H1 (cell line): ENCODE results near the gene TMEM117. TPM values are rescaled to one million over a fixed set of nuclear protein-coding genes. Genes with fewer than 3 reads are reported as not detected.

Source experiments
- CTCF ChIA-PET: fragments of 300-600 bp; sonication (Branson Sonifier 250); formaldehyde crosslinking; loops from one replicate; lab custom pipeline; 2021; ENCODE audit not compliant: partially characterized antibody; lab: Charles Lee
- POLR2A ChIA-PET: fragments of 300-600 bp; sonication (Branson Sonifier 250); formaldehyde crosslinking; loops from one replicate; lab custom pipeline; 2021; ENCODE audit warnings: inconsistent platforms; ENCODE audit not compliant: partially characterized antibody; lab: Charles Lee
- DNase-seq, 2 experiments: peaks; one replicate each; pipeline versions ENCODE4 v3.0.0 to v3.0.0-alpha.2; 2010 to 2022; ENCODE audit warnings: low spot score in 2 of 2, low read depth in 1 of 2, mixed read lengths in 1 of 2
- FAIRE-seq: peaks from 2 replicates; lab custom pipeline; 2011; peaks lifted over from hg19 to GRCh38; lab: Jason Lieb, UNC
- H2AFZ ChIP-seq: 2 replicates; pipeline ENCODE4 v1.8.1; 2012; ENCODE audit warnings: low read length, inconsistent platforms
- H2AK5ac ChIP-seq: 2 replicates; pipeline ENCODE4 v1.6.1; 2013; ENCODE audit warnings: low read depth, low read length
- H2BK120ac ChIP-seq: replicated peaks from 2 replicates; pipeline ENCODE3; 2013; ENCODE audit warnings: low read depth, low read length, inconsistent platforms
- H2BK12ac ChIP-seq: 2 replicates; pipeline ENCODE4 v1.6.1; 2013; ENCODE audit warnings: low read depth, low read length
- H2BK15ac ChIP-seq: 2 replicates; pipeline ENCODE4 v1.6.1; 2013; ENCODE audit warnings: low read length
- H2BK20ac ChIP-seq: 2 replicates; pipeline ENCODE4 v1.6.1; 2013; ENCODE audit warnings: low read length
- H2BK5ac ChIP-seq: 2 replicates; pipeline ENCODE4 v1.6.1; 2013; ENCODE audit warnings: low read depth, low read length
- H3K14ac ChIP-seq: 2 replicates; pipeline ENCODE4 v1.6.1; 2013; ENCODE audit warnings: inconsistent platforms; ENCODE audit not compliant: insufficient read length
- H3K18ac ChIP-seq: 2 replicates; pipeline ENCODE4 v1.6.1; 2013; ENCODE audit warnings: low read length; ENCODE audit errors: extremely low read depth
- H3K23ac ChIP-seq: 2 replicates; pipeline ENCODE4 v1.6.1; 2013; ENCODE audit warnings: inconsistent platforms; ENCODE audit not compliant: insufficient read length
- H3K23me2 ChIP-seq: 2 replicates; pipeline ENCODE4 v1.6.1; 2013; ENCODE audit warnings: low read depth, low read length
- H3K27ac ChIP-seq: 2 replicates; pipeline ENCODE4 v1.6.1; 2011; ENCODE audit warnings: low read depth, low read length, inconsistent platforms
- H3K27me3 ChIP-seq, 4 experiments: replicated peaks in 1 of 4; 1 replicate in 1 of 4; 2 replicates in 3 of 4; pipeline versions ENCODE4 v1.6.1 to v1.8.1; 2011 to 2013; ENCODE audit warnings: low read length in 3 of 4, mild to moderate bottlenecking in 3 of 4, inconsistent platforms in 2 of 4, mixed read lengths in 2 of 4, moderate library complexity in 1 of 4; ENCODE audit not compliant: control insufficient read depth in 3 of 4, insufficient read depth in 3 of 4; ENCODE audit errors: extremely low read depth in 1 of 4
- H3K36me3 ChIP-seq, 4 experiments: 2 replicates each; pipeline versions ENCODE4 v1.6.1 to v1.8.1; 2011 to 2013; ENCODE audit warnings: mild to moderate bottlenecking in 4 of 4, low read length in 3 of 4, moderate library complexity in 2 of 4, control low read depth in 1 of 4, inconsistent platforms in 1 of 4; ENCODE audit not compliant: insufficient read depth in 4 of 4, control insufficient read depth in 2 of 4
- H3K4ac ChIP-seq: replicated peaks from 2 replicates; pipeline ENCODE3; 2013; ENCODE audit warnings: low read length, low read depth, mixed read lengths, inconsistent platforms; ENCODE audit not compliant: insufficient read length
- H3K4me1 ChIP-seq, 4 experiments: replicated peaks in 1 of 4; 1 replicate in 1 of 4; 2 replicates in 3 of 4; pipeline versions ENCODE4 v1.6.1 to v1.8.1; 2011 to 2013; ENCODE audit warnings: low read length in 3 of 4, inconsistent platforms in 2 of 4, mixed read lengths in 1 of 4; ENCODE audit not compliant: insufficient read depth in 4 of 4, control insufficient read depth in 3 of 4
- H3K4me2 ChIP-seq, 2 experiments: 2 replicates each; pipeline versions ENCODE4 v1.6.1 to v1.8.1; 2011 to 2013; ENCODE audit warnings: low read depth in 2 of 2, low read length in 2 of 2, control low read depth in 1 of 2, inconsistent platforms in 1 of 2, mild to moderate bottlenecking in 1 of 2; ENCODE audit not compliant: insufficient read depth in 1 of 2
- H3K4me3 ChIP-seq, 4 experiments: fragments of 200-600, 300-600 bp in 1 of 4; sonication (generic), shearing (Covaris generic), sonication (Bioruptor Twin) in 1 of 4; 2 replicates each; pipeline versions ENCODE4 v1.5.1 to v1.8.1; 2011 to 2016; ENCODE audit warnings: low read length in 4 of 4, low read depth in 3 of 4, control low read depth in 2 of 4, inconsistent platforms in 2 of 4, mild to moderate bottlenecking in 2 of 4, mixed read lengths in 1 of 4, moderate library complexity in 1 of 4; ENCODE audit not compliant: insufficient read depth in 2 of 4; ENCODE audit errors: extremely low read depth in 1 of 4
- H3K56ac ChIP-seq: replicated peaks from 2 replicates; pipeline ENCODE3; 2013; ENCODE audit warnings: low read depth, mild to moderate bottlenecking, mixed read lengths, low read length, inconsistent platforms; ENCODE audit not compliant: insufficient read length
- H3K79me1 ChIP-seq: 2 replicates; pipeline ENCODE4 v1.6.1; 2013; ENCODE audit warnings: low read depth, low read length, control low read depth
- H3K79me2 ChIP-seq, 2 experiments: 2 replicates each; pipeline versions ENCODE4 v1.6.1 to v1.8.1; 2012 to 2013; ENCODE audit warnings: low read length in 2 of 2, mild to moderate bottlenecking in 2 of 2, inconsistent platforms in 1 of 2; ENCODE audit not compliant: insufficient read depth in 2 of 2, control insufficient read depth in 1 of 2
- H3K9ac ChIP-seq, 4 experiments: replicated peaks in 1 of 4; 1 replicate in 1 of 4; 2 replicates in 3 of 4; pipeline versions ENCODE4 v1.6.1 to v1.8.1; 2011 to 2013; ENCODE audit warnings: low read depth in 3 of 4, low read length in 3 of 4, control low read depth in 2 of 4, mild to moderate bottlenecking in 2 of 4, moderate library complexity in 2 of 4, inconsistent platforms in 1 of 4; ENCODE audit errors: extremely low read depth in 1 of 4
- H3K9me3 ChIP-seq, 2 experiments: 2 replicates each; pipeline versions ENCODE4 v1.6.1 to v1.8.1; 2012 to 2013; ENCODE audit warnings: mild to moderate bottlenecking in 2 of 2, moderate library complexity in 2 of 2, control low read depth in 1 of 2, inconsistent platforms in 1 of 2, low read depth in 1 of 2, low read length in 1 of 2, mixed read lengths in 1 of 2; ENCODE audit not compliant: insufficient read depth in 2 of 2
- H4K20me1 ChIP-seq, 2 experiments: replicated peaks in 1 of 2; 2 replicates each; pipeline versions ENCODE3 to v1.8.1; 2011 to 2013; ENCODE audit warnings: inconsistent platforms in 2 of 2, low read length in 2 of 2, mild to moderate bottlenecking in 1 of 2; ENCODE audit not compliant: insufficient read depth in 2 of 2, control insufficient read depth in 1 of 2
- H4K5ac ChIP-seq: 2 replicates; pipeline ENCODE4 v1.6.1; 2013; ENCODE audit warnings: low read length, low read depth, mixed read lengths, inconsistent platforms; ENCODE audit not compliant: insufficient read length
- H4K8ac ChIP-seq: 2 replicates; pipeline ENCODE4 v1.8.0; 2013; ENCODE audit warnings: mild to moderate bottlenecking, moderate library complexity, low read length, inconsistent platforms; ENCODE audit not compliant: insufficient read depth; ENCODE audit errors: extremely low read depth
- H4K91ac ChIP-seq: replicated peaks from 2 replicates; pipeline ENCODE3; 2013; ENCODE audit warnings: low read length, mixed read lengths, inconsistent platforms; ENCODE audit not compliant: insufficient read length
- POLR2A ChIP-seq, 2 experiments: IDR thresholded peaks; 1 replicate in 1 of 2; 2 replicates in 1 of 2; pipeline ENCODE4 v1.6.1; 2011; ENCODE audit warnings: low read depth in 2 of 2, low read length in 2 of 2, mild to moderate bottlenecking in 2 of 2; ENCODE audit errors: control extremely low read depth in 1 of 2
- RAD21 ChIP-seq, 2 experiments: IDR thresholded peaks in 1 of 2; conservative IDR thresholded peaks in 1 of 2; 2 replicates each; pipeline ENCODE4 v1.6.1; 2011; ENCODE audit warnings: low read depth in 2 of 2, low read length in 2 of 2, improper control_type of control experiment in 1 of 2, inconsistent platforms in 1 of 2, mild to moderate bottlenecking in 1 of 2, moderate library complexity in 1 of 2
- SP4 ChIP-seq: IDR thresholded peaks from 2 replicates; pipeline ENCODE4 v1.6.1; 2012; ENCODE audit warnings: low read length, inconsistent platforms
- WGBS, 2 experiments: shearing (Covaris generic) in 1 of 2; methylation state at CpG; one replicate each; pipeline versions ENCODE4 v1.1.6 to v1.1.7; 2013 to 2015; ENCODE audit warnings: low lambda C conversion rate in 2 of 2, mixed read lengths in 2 of 2, inconsistent platforms in 1 of 2, low coverage in 1 of 2, missing lambda C conversion rate in 1 of 2; ENCODE audit not compliant: insufficient replicate concordance in 2 of 2, insufficient coverage in 1 of 2, insufficient read length in 1 of 2; ENCODE audit errors: extremely low coverage in 1 of 2, missing lambda C conversion rate in 1 of 2; 5-methylcytosine and 5-hydroxymethylcytosine counted together
- polyA plus RNA-seq, 7 experiments: library from polyadenylated mRNA; depleted of rRNA in 3 of 7; stranded (reverse) in 5 of 7; unstranded in 2 of 7; fragments of >200 nt in 5 of 7; fragments of 200-250 nt in 2 of 7; gene quantifications; 1 replicate in 5 of 7; 2 replicates in 1 of 7; 4 replicates in 1 of 7; pipeline versions ENCODE4 v1.2.1 to v1.2.3, GENCODE V29; 2011 to 2013; ENCODE audit warnings: missing spikeins in 2 of 7, mixed read lengths in 2 of 7
- total RNA-seq: library from RNA; stranded (reverse); fragmentation: NEBNext Ultra II Directional; extraction: Animal tissue kit (Norgen Biotek cat#: 25700); gene quantifications from 2 replicates; pipeline ENCODE4 v1.2.1, GENCODE V29; 2021
- TF ChIP-seq, protein P1 (sequence below): IDR thresholded peaks from 2 replicates; pipeline ENCODE4 v1.6.1; 2012; ENCODE audit warnings: inconsistent platforms
- TF ChIP-seq, protein P2 (sequence below), 3 experiments: IDR thresholded peaks; 1 replicate in 2 of 3; 2 replicates in 1 of 3; pipeline versions ENCODE4 v1.5.1 to v1.6.1; 2011; ENCODE audit warnings: low read length in 3 of 3, mild to moderate bottlenecking in 3 of 3, inconsistent platforms in 2 of 3, low read depth in 1 of 3, moderate library complexity in 1 of 3; ENCODE audit not compliant: insufficient read depth in 1 of 3; ENCODE audit errors: control extremely low read depth in 1 of 3

Gene TMEM117
- total and polyA plus RNA-seq, 2 of the 8 experiments (the other 6 are each of a cell fraction or from before 2014, with no cell fraction given), result 0.80 to 1.4 TPM

DNA sequence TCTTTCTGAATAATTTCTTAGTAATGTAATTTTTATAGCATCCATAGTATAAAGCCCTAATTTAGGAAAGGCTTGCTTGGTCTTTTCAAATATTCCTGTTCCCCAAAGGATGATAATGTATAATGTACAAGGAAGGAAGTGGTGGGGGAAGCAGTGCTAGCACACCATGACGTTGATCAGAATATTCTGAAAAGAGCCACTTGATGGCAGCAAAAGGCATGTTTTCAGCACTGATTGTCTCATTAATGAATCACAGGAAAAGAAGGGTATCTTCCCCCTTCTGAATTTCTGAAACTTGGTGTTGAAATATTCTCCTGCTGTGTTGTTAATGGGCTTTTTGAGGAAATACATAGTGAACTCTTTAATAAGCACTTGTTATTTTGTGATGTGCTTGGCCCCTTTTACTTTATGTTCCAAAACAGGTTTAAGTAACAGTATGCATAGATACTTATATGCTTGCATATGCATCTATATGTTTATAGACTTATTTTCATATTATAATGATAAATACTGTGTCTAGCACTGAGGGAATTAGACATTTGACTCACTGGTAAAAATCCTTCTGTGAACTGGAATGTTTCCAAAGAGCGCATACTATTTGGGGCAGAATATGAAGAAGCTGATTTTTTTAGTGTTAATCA, 122.0 kb downstream of the TMEM117 start:
- Histone ChIP-seq H2BK12ac (no peak overlapping the region), H3K36me3 (no peaks in the 10 kb centered on the region), H3K23ac (no peak overlapping the region), H3K23me2 (no peaks in the 10 kb centered on the region), H3K27ac (no peak overlapping the region), H3K79me2 (no peaks in the 10 kb centered on the region), H2BK120ac (no peak overlapping the region), H3K4ac (no peak overlapping the region), H3K9ac (no peak overlapping the region), H4K8ac (no peak overlapping the region), H3K56ac (no peak overlapping the region), H3K4me1 (no peaks in the 10 kb centered on the region), H2AFZ (no peak overlapping the region), H3K18ac (no peak overlapping the region), H3K27me3 (no peaks in the 10 kb centered on the region), H2BK5ac (no peak overlapping the region), H3K9me3 (no peaks in the 10 kb centered on the region), H3K14ac (no peak overlapping the region), H3K4me2 (no peak overlapping the region), H2BK20ac (no peak overlapping the region), H4K5ac (no peak overlapping the region), H2BK15ac (no peak overlapping the region), H4K91ac (no peak overlapping the region), H3K4me3 (no peak overlapping the region), H4K20me1 (no peaks in the 10 kb centered on the region), H2AK5ac (no peak overlapping the region), H3K79me1 (no peaks in the 10 kb centered on the region)
- ChIA-PET CTCF (interaction anchor here (0.7 to 2.5 kb wide), 6 partner anchors 9 to 1167 kb away, joined by 3 to 11 read pairs (median 6); no protein-coding TSS in a partner anchor), POLR2A (no interaction called here)
- DNase-seq, result no peak
- peak; percentile 90 for FAIRE-seq
- TF ChIP-seq SP4, result no peak
- no peak for TF ChIP-seq POLR2A (IDR thresholded peaks at IDR 0.05; ENCODE audit: control extremely low read depth in 1 of 2, low read depth in 2 of 2, low read length in 2 of 2)
- TF ChIP-seq, protein P1, sequence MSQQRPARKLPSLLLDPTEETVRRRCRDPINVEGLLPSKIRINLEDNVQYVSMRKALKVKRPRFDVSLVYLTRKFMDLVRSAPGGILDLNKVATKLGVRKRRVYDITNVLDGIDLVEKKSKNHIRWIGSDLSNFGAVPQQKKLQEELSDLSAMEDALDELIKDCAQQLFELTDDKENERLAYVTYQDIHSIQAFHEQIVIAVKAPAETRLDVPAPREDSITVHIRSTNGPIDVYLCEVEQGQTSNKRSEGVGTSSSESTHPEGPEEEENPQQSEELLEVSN, result no peak
- peak; percentile 77 to 83 for TF ChIP-seq RAD21 (IDR thresholded peaks at IDR 0.05 in 1 of 2, conservative IDR thresholded peaks at IDR 0.05 in 1 of 2; ENCODE audit: low read depth in 2 of 2, low read length in 2 of 2)
- TF ChIP-seq, protein P2, sequence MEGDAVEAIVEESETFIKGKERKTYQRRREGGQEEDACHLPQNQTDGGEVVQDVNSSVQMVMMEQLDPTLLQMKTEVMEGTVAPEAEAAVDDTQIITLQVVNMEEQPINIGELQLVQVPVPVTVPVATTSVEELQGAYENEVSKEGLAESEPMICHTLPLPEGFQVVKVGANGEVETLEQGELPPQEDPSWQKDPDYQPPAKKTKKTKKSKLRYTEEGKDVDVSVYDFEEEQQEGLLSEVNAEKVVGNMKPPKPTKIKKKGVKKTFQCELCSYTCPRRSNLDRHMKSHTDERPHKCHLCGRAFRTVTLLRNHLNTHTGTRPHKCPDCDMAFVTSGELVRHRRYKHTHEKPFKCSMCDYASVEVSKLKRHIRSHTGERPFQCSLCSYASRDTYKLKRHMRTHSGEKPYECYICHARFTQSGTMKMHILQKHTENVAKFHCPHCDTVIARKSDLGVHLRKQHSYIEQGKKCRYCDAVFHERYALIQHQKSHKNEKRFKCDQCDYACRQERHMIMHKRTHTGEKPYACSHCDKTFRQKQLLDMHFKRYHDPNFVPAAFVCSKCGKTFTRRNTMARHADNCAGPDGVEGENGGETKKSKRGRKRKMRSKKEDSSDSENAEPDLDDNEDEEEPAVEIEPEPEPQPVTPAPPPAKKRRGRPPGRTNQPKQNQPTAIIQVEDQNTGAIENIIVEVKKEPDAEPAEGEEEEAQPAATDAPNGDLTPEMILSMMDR (IDR thresholded peaks at IDR 0.05; ENCODE audit: control extremely low read depth in 1 of 3, insufficient read depth in 1 of 3, low read depth in 1 of 3, low read length in 3 of 3), result peak in 2 of 3 experiments; percentile 49 to 51; a peak in 3 of 4 replicates
- WGBS, 2 experiments, result 57% methylated on average over 2 of the region's 2 CpGs; no CpG with 5 or more reads in 1 of the 2 experiments
